H9 (cell line): Measurements from ENCODE around the gene RFX4. TPM values are rescaled to one million over a fixed set of nuclear protein-coding genes. Genes with fewer than 3 reads are reported as not detected.

Source experiments
- DNase-seq: peaks from one replicate; pipeline ENCODE4 v3.0.0-alpha.2; 2017
- H2AFZ ChIP-seq: one replicate; pipeline ENCODE4 v1.6.1; 2013; ENCODE audit warnings: mild to moderate bottlenecking, low read length, control low read depth, moderate library complexity
- H2AK5ac ChIP-seq: 2 replicates; pipeline ENCODE4 v1.6.1; 2013; ENCODE audit warnings: low read length, control low read depth, mixed read lengths; ENCODE audit not compliant: insufficient read length
- H2BK120ac ChIP-seq: one replicate; pipeline ENCODE4 v1.6.1; 2013; ENCODE audit warnings: low read depth, mild to moderate bottlenecking, low read length, control low read depth, inconsistent platforms; ENCODE audit not compliant: poor library complexity, severe bottlenecking
- H2BK12ac ChIP-seq: 2 replicates; pipeline ENCODE4 v1.6.1; 2013; ENCODE audit warnings: low read length, control low read depth, mixed read lengths, low read depth; ENCODE audit not compliant: insufficient read length
- H2BK15ac ChIP-seq: 2 replicates; pipeline ENCODE4 v1.6.1; 2013; ENCODE audit warnings: low read depth, low read length, control low read depth
- H2BK20ac ChIP-seq: one replicate; pipeline ENCODE4 v1.6.1; 2013; ENCODE audit warnings: low read depth, mild to moderate bottlenecking, low read length, control low read depth, inconsistent platforms; ENCODE audit not compliant: poor library complexity, severe bottlenecking
- H2BK5ac ChIP-seq: 2 replicates; pipeline ENCODE4 v1.6.1; 2013; ENCODE audit warnings: low read length, control low read depth, mixed read lengths; ENCODE audit not compliant: insufficient read length
- H3K14ac ChIP-seq: 2 replicates; pipeline ENCODE4 v1.6.1; 2013; ENCODE audit warnings: low read length, control low read depth; ENCODE audit not compliant: insufficient read depth
- H3K18ac ChIP-seq: 2 replicates; pipeline ENCODE4 v1.6.1; 2013; ENCODE audit warnings: low read depth, mild to moderate bottlenecking, mixed read lengths, low read length, control low read depth; ENCODE audit not compliant: insufficient read length
- H3K23ac ChIP-seq: 2 replicates; pipeline ENCODE4 v1.6.1; 2013; ENCODE audit warnings: low read length, control low read depth, mixed read lengths, low read depth; ENCODE audit not compliant: insufficient read length
- H3K23me2 ChIP-seq: 2 replicates; pipeline ENCODE4 v1.6.1; 2013; ENCODE audit warnings: low read depth, mild to moderate bottlenecking, mixed read lengths, low read length, control low read depth; ENCODE audit not compliant: insufficient read length, poor library complexity, severe bottlenecking
- H3K27ac ChIP-seq: 2 replicates; pipeline ENCODE4 v1.5.1; 2013; ENCODE audit warnings: low read length, control low read depth, mixed read lengths, low read depth; ENCODE audit not compliant: insufficient read length
- H3K27me3 ChIP-seq: 2 replicates; pipeline ENCODE4 v1.6.1; 2013; ENCODE audit warnings: low read length, control low read depth, inconsistent platforms; ENCODE audit not compliant: insufficient read depth
- H3K4ac ChIP-seq: 2 replicates; pipeline ENCODE4 v1.6.1; 2013; ENCODE audit warnings: low read depth, mild to moderate bottlenecking, control low read depth, inconsistent platforms, low read length, moderate library complexity
- H3K4me1 ChIP-seq: 2 replicates; pipeline ENCODE4 v1.6.1; 2013; ENCODE audit warnings: low read length, control low read depth, inconsistent platforms; ENCODE audit not compliant: insufficient read depth
- H3K4me2 ChIP-seq: 2 replicates; pipeline ENCODE4 v1.6.1; 2013; ENCODE audit warnings: low read length, control low read depth, mixed read lengths; ENCODE audit not compliant: insufficient read length, insufficient read depth
- H3K56ac ChIP-seq: 2 replicates; pipeline ENCODE4 v1.6.1; 2013; ENCODE audit warnings: low read depth, mild to moderate bottlenecking, mixed read lengths, low read length, control low read depth; ENCODE audit not compliant: insufficient read length
- H3K79me1 ChIP-seq: 2 replicates; pipeline ENCODE4 v1.6.1; 2013; ENCODE audit warnings: low read depth, mild to moderate bottlenecking, moderate library complexity, low read length, control low read depth, inconsistent platforms; ENCODE audit not compliant: insufficient read depth, poor library complexity, severe bottlenecking
- H3K79me2 ChIP-seq: 2 replicates; pipeline ENCODE4 v1.6.1; 2013; ENCODE audit warnings: low read length, control low read depth, inconsistent platforms; ENCODE audit not compliant: insufficient read depth
- H3K9ac ChIP-seq: 2 replicates; pipeline ENCODE4 v1.6.1; 2013; ENCODE audit warnings: low read length, control low read depth, mixed read lengths; ENCODE audit not compliant: insufficient read length; ENCODE audit errors: extremely low read depth
- H3K9me3 ChIP-seq: one replicate; pipeline ENCODE4 v1.6.1; 2013; ENCODE audit warnings: low read depth, low read length, inconsistent platforms; ENCODE audit not compliant: control insufficient read depth
- H3T11ph ChIP-seq: one replicate; pipeline ENCODE4 v1.6.1; 2013; ENCODE audit warnings: mild to moderate bottlenecking, low read length, control low read depth, inconsistent platforms
- H4K20me1 ChIP-seq: one replicate; pipeline ENCODE4 v1.6.1; 2013; ENCODE audit not compliant: control insufficient read depth, insufficient read length, insufficient read depth
- H4K5ac ChIP-seq: 2 replicates; pipeline ENCODE4 v1.6.1; 2013; ENCODE audit warnings: low read depth, mild to moderate bottlenecking, mixed read lengths, low read length, control low read depth; ENCODE audit not compliant: insufficient read length
- H4K8ac ChIP-seq: replicated peaks from 2 replicates; pipeline ENCODE4 v1.6.1; 2013; ENCODE audit warnings: low read length, control low read depth, mixed read lengths, low read depth; ENCODE audit not compliant: insufficient read length
- H4K91ac ChIP-seq: 2 replicates; pipeline ENCODE4 v1.6.1; 2013; ENCODE audit warnings: low read depth, mild to moderate bottlenecking, moderate library complexity, mixed read lengths, low read length, control low read depth; ENCODE audit not compliant: insufficient read length
- H3K27ac Mint-ChIP-seq, 3 experiments: 2 replicates in 2 of 3; 3 replicates in 1 of 3; pipeline ENCODE4 v1.8.0; 2020 to 2021; ENCODE audit warnings: mixed read lengths in 3 of 3, mild to moderate bottlenecking in 1 of 3, moderate library complexity in 1 of 3
- H3K27me3 Mint-ChIP-seq: 2 replicates; pipeline ENCODE4 v1.8.0; 2021; ENCODE audit warnings: low read depth, mild to moderate bottlenecking, moderate library complexity, mixed read lengths
- H3K36me3 Mint-ChIP-seq, 3 experiments: 2 replicates in 2 of 3; 3 replicates in 1 of 3; pipeline ENCODE4 v1.8.0; 2020 to 2021; ENCODE audit warnings: low read depth in 3 of 3, mixed read lengths in 3 of 3; ENCODE audit not compliant: insufficient read depth in 1 of 3
- H3K4me1 Mint-ChIP-seq, 2 experiments: 2 replicates each; pipeline ENCODE4 v1.8.0; 2020; ENCODE audit warnings: mixed read lengths in 2 of 2
- H3K4me3 Mint-ChIP-seq, 2 experiments: 2 replicates in 1 of 2; 3 replicates in 1 of 2; pipeline ENCODE4 v1.8.0; 2020 to 2021; ENCODE audit warnings: mild to moderate bottlenecking in 2 of 2, mixed read lengths in 2 of 2, moderate library complexity in 1 of 2
- H3K9me3 Mint-ChIP-seq, 2 experiments: 2 replicates in 1 of 2; 3 replicates in 1 of 2; pipeline ENCODE4 v1.8.0; 2020; ENCODE audit warnings: mild to moderate bottlenecking in 2 of 2, mixed read lengths in 2 of 2, moderate library complexity in 1 of 2
- CTCF ChIP-seq: fragments of 200-600 bp; sonication (generic); conservative IDR thresholded peaks from 3 replicates; pipeline ENCODE4 v1.8.0; 2021; ENCODE audit warnings: antibody characterized with exemption, mild to moderate bottlenecking
- WGBS: extraction: QIAGEN DNeasy Blood & Tissue Kit; methylation state at CpG from one replicate; pipeline ENCODE4 v1.1.7; 2013; ENCODE audit warnings: missing lambda C conversion rate, low lambda C conversion rate, mixed read lengths; ENCODE audit not compliant: insufficient read length; ENCODE audit errors: extremely low coverage; 5-methylcytosine and 5-hydroxymethylcytosine counted together
- total RNA-seq: library from RNA; stranded (reverse); gene quantifications from 2 replicates; pipeline ENCODE4 v1.2.1, GENCODE V29; 2021

The RFX4 gene
- total RNA-seq, 1 experiment from 2014 or later = 0.57 TPM

- no peak overlapping the region for H2BK20ac ChIP-seq
- no peak overlapping the region for H3K23ac ChIP-seq
- no peak for DNase-seq
- H3K23me2 ChIP-seq = no peaks in the 10 kb centered on the region
- H3K79me1 ChIP-seq = no peaks in the 10 kb centered on the region
- Mint-ChIP-seq H3K9me3 (no peaks in the 10 kb centered on the region), H3K27me3 (peaks cover 3% of the 10 kb centered on the region), H3K4me3 (no peak overlapping the region), H3K27ac (no peak overlapping the region), H3K4me1 (no peaks in the 10 kb centered on the region), H3K36me3 (no peaks in the 10 kb centered on the region)
- no peaks in the 10 kb centered on the region for H3K9me3 ChIP-seq
- no peak overlapping the region for H3K4ac ChIP-seq
- H2BK5ac ChIP-seq = no peak overlapping the region
- no peak overlapping the region for H3K14ac ChIP-seq
- H3K9ac ChIP-seq = no peak overlapping the region
- no peak for TF ChIP-seq CTCF
- H3T11ph ChIP-seq = no peak overlapping the region
- no peaks in the 10 kb centered on the region for H4K20me1 ChIP-seq
- no peak overlapping the region for H2BK120ac ChIP-seq
- no peak overlapping the region for H3K18ac ChIP-seq
- H2BK12ac ChIP-seq = no peak overlapping the region
- H3K4me1 ChIP-seq = no peaks in the 10 kb centered on the region
- no peak overlapping the region for H3K4me2 ChIP-seq
- H2AK5ac ChIP-seq = no peak overlapping the region
- H3K79me2 ChIP-seq = no peaks in the 10 kb centered on the region
- H4K91ac ChIP-seq = no peak overlapping the region
- no peak overlapping the region for H2AFZ ChIP-seq
- H4K8ac ChIP-seq = no peak overlapping the region
- H2BK15ac ChIP-seq = no peak overlapping the region
- H3K27me3 ChIP-seq = no peaks in the 10 kb centered on the region
- H4K5ac ChIP-seq = no peak overlapping the region
- WGBS = no CpG with 5 or more reads among the region's 6 CpGs
- no peak overlapping the region for H3K56ac ChIP-seq
- no peak overlapping the region for H3K27ac ChIP-seq
Observed at GRCh38 chr12:106692896-106693820, 110.4 kb downstream of the RFX4 start.
